ENCODE measurements around the gene BACE1-AS. TPM values are rescaled to one million over a fixed set of nuclear protein-coding genes. Genes with fewer than 3 reads are reported as not detected.
"Not testable (repeated sequence)": the region's sequence is repeated elsewhere in the genome, so short reads cannot be mapped to it uniquely, and the experiment has no call there.

Gene BACE1-AS
- total RNA-seq: 4.5 TPM
- polyA plus RNA-seq: 6.0 TPM

DNA sequence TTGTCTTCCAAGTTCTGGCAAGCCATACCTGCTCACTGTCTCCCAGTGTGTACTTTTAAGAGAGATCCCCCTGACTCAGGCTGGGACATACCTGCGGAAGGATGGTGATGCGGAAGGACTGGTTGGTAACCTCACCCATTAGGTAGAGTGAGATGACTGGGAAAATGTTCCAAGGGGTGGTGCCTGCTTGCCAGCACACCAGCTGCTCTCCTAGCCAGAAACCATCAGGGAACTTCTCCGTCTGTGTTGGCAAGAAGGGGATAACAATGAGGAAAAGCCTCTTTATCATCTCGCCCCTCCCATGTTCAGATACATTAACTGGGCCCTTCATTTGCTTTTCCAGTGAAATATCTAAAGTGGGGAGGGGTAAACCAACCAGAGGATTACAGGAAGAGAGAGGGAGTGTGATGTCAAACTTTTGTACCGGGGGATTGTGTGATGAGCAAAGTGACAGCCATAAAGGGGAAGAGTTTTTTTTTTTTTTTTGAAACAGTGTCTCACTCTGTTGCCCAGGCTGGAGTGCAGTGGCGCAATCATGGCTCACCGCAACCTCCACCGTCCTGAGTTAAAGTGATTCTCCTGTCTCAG is at the start of gene BACE1-AS:
Gene BACE1-AS (plus strand): TSS at position 538 of the 588 bp plus-strand sequence.
- H3K36me3 ChIP-seq (ENCODE audit: insufficient read depth): peaks cover 2% of the 10 kb centered on the region
- H3K27ac ChIP-seq (ENCODE audit: low read depth): no peak within 1 kb of the TSS
- no peaks in the 10 kb centered on the region for H3K4me1 ChIP-seq (ENCODE audit: insufficient read depth)
- no peak for DNase-seq (ENCODE audit: extremely low spot score)
- no peak within 1 kb of the TSS for H3K4me3 ChIP-seq (ENCODE audit: low read depth, low read length)
- WGBS: 95% methylated on average over 8 of the region's 8 CpGs

- Histone ChIP-seq H3K36me3 (ENCODE audit: insufficient read depth) (no peaks in the 10 kb centered on the region), H3K4me1 (ENCODE audit: insufficient read depth) (no peaks in the 10 kb centered on the region), H3K27ac (ENCODE audit: low read depth) (no peak overlapping the region), H3K4me3 (ENCODE audit: low read depth, low read length) (no peak overlapping the region)
- DNase-seq (ENCODE audit: extremely low spot score): no peak
- 91% methylated on average over 4 of the region's 4 CpGs for WGBS
Observed at GRCh38 chr11:117248341-117248740, 42.8 kb upstream of the BACE1-AS start.

DNA sequence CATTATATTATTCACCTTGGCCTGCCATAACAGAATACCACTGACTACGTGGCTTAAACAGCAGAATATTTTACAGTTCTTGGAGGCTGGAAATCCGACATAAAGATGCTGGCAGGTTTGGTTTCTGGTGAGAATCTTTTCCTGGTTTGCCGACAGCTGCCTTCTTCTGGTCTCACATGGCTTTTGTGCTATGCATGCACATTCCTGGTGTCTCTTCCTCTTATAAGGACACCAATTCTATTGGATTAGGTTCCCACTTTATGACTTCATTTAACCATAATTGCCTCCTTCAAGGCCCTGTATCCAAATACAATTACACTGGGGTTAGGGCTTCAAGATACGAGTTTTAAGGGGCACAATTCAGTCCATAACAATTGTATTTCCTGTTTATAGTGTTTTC is 41.6 kb upstream of the BACE1-AS start:
- Histone ChIP-seq H3K4me1 (ENCODE audit: insufficient read depth) (no peaks in the 10 kb centered on the region), H3K36me3 (ENCODE audit: insufficient read depth) (no peaks in the 10 kb centered on the region), H3K27ac (ENCODE audit: low read depth) (no peak overlapping the region), H3K4me3 (ENCODE audit: low read depth, low read length) (no peak overlapping the region)
- DNase-seq (ENCODE audit: extremely low spot score): no peak
- 86% methylated on average over 4 of the region's 4 CpGs for WGBS

- no peak for DNase-seq (ENCODE audit: extremely low spot score)
- WGBS: 86% methylated on average over 10 of the region's 10 CpGs
- no peak overlapping the region for H3K4me3 ChIP-seq (ENCODE audit: low read depth, low read length)
- no peaks in the 10 kb centered on the region for H3K4me1 ChIP-seq (ENCODE audit: insufficient read depth)
- no peak overlapping the region for H3K27ac ChIP-seq (ENCODE audit: low read depth)
- H3K36me3 ChIP-seq (ENCODE audit: insufficient read depth): no peaks in the 10 kb centered on the region
Observed at GRCh38 chr11:117251506-117251905, 39.6 kb upstream of the BACE1-AS start.

DNA sequence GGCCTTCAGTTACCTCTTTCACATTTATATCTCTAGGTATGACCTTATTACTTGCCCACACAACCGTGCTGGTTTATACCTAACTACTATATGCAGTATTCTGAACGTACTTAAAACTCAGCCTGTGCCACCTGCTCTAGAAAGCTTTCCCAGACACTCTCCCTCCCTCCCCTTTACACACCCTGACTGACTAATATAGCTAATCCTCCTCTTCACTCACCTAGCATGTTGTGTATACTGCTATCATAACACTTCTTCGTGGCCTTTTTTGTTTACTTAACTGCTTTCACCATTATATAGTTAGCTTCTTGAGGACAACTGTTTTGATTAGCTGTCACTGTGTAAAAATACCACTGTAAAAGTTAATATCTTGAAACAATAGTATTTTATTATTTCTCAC is 35.2 kb upstream of the BACE1-AS start:
- no peak for DNase-seq (ENCODE audit: extremely low spot score)
- Histone ChIP-seq H3K27ac (ENCODE audit: low read depth) (no peak overlapping the region), H3K4me1 (ENCODE audit: insufficient read depth) (no peaks in the 10 kb centered on the region), H3K36me3 (ENCODE audit: insufficient read depth) (no peaks in the 10 kb centered on the region), H3K4me3 (ENCODE audit: low read depth, low read length) (no peak overlapping the region)
- 85% methylated on average over 3 of the region's 3 CpGs for WGBS

- WGBS: 75% methylated on average over 2 of the region's 2 CpGs
- H3K27ac ChIP-seq (ENCODE audit: low read depth): no peak overlapping the region
- DNase-seq (ENCODE audit: extremely low spot score): no peak
- no peaks in the 10 kb centered on the region for H3K36me3 ChIP-seq (ENCODE audit: insufficient read depth)
- no peak overlapping the region for H3K4me3 ChIP-seq (ENCODE audit: low read depth, low read length)
- no peaks in the 10 kb centered on the region for H3K4me1 ChIP-seq (ENCODE audit: insufficient read depth)
Observed at GRCh38 chr11:117256573-117256972, 34.6 kb upstream of the BACE1-AS start.

DNA sequence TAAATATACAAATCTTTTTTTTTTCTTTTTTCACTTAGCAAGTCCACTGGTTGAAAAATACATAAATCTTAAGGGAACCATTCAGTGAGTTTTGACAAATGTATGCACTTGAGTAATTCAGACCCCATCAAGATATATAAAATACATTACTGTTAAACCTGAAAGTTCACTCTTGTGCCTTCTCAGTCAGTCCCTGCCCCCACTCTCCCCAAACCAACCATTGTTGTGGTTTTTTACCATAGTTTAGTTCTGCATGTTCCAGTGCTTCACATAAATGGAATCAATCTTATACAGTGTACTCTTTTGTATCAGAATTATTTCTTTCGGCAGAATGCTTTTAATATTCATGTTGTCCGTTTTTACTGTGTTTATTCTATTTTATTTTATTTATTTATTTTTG is 32.6 kb upstream of the BACE1-AS start:
- Histone ChIP-seq H3K4me1 (ENCODE audit: insufficient read depth) (no peaks in the 10 kb centered on the region), H3K36me3 (ENCODE audit: insufficient read depth) (no peaks in the 10 kb centered on the region), H3K27ac (ENCODE audit: low read depth) (no peak overlapping the region), H3K4me3 (ENCODE audit: low read depth, low read length) (no peak overlapping the region)
- 86% methylated on average over 2 of the region's 2 CpGs for WGBS
- DNase-seq (ENCODE audit: extremely low spot score): no peak

DNA sequence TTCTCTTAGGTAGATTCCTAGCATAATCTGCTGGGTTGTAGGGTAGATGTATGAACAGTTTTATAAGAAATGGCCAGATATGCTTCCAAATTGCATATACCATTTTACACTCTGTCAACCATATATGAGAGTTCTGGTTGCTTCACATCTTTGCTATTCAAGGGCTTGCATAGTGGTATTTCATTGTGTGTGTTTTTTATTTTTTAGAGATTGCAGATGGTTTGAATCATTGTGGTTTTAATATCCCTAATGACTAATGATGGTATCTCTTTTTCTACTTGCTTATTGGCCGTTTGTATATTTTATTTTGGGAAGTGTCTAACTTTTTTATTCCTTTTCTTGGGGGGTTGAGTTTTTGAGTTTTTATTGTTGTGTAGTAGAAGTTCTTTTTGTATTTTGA is 31.7 kb upstream of the BACE1-AS start:
- Histone ChIP-seq H3K36me3 (ENCODE audit: insufficient read depth) (no peaks in the 10 kb centered on the region), H3K27ac (ENCODE audit: low read depth) (no peak overlapping the region), H3K4me1 (ENCODE audit: insufficient read depth) (no peaks in the 10 kb centered on the region), H3K4me3 (ENCODE audit: low read depth, low read length) (no peak overlapping the region)
- no peak for DNase-seq (ENCODE audit: extremely low spot score)
- WGBS: 55% methylated on average over 1 of the region's 1 CpG

DNA sequence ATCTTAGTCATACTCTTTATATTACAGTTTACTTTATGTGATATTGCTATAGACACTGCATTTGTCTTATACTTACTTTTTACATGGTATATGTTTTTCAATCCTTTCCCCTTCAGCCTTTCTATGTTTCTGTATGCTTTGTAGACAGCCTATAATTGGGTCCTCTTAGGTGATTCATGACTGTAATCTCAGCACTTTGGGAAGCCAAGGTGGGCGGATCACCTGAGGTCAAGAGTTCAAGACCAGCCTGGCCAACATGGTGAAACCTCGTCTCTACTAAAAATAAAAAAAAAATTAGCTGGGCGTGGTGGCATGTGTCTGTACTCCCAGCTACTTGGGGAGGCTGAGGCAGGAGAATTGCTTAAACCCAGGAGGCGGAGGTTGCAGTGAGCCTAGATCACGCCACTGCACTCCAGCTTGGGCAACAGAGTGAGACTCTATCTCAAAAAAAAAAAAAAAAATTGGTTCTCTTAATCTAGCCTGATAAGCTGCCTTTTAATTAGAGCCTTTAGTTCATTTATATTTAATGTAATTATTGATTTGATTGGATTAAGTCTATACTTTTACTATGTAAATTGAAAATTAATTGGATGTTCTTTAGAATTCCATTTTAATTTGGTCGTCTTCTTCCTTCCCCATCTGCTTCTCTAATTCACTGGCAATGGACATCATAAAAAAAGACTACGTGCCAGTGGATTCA is 26.4 kb upstream of the BACE1-AS start:
- not testable (repeated sequence) for H3K4me3 ChIP-seq (ENCODE audit: low read depth, low read length); H3K36me3 ChIP-seq (ENCODE audit: insufficient read depth); H3K4me1 ChIP-seq (ENCODE audit: insufficient read depth); DNase-seq (ENCODE audit: extremely low spot score); H3K27ac ChIP-seq (ENCODE audit: low read depth)
- WGBS: 97% methylated on average over 7 of the region's 7 CpGs

GRCh38 chr11:117265745-117266144 is 25.4 kb upstream of the BACE1-AS start:
- DNase-seq (ENCODE audit: extremely low spot score): no peak
- no peaks in the 10 kb centered on the region for H3K4me1 ChIP-seq (ENCODE audit: insufficient read depth)
- no peak overlapping the region for H3K27ac ChIP-seq (ENCODE audit: low read depth)
- 81% methylated on average over 2 of the region's 2 CpGs for WGBS
- no peak overlapping the region for H3K4me3 ChIP-seq (ENCODE audit: low read depth, low read length)
- H3K36me3 ChIP-seq (ENCODE audit: insufficient read depth): no peaks in the 10 kb centered on the region

DNA sequence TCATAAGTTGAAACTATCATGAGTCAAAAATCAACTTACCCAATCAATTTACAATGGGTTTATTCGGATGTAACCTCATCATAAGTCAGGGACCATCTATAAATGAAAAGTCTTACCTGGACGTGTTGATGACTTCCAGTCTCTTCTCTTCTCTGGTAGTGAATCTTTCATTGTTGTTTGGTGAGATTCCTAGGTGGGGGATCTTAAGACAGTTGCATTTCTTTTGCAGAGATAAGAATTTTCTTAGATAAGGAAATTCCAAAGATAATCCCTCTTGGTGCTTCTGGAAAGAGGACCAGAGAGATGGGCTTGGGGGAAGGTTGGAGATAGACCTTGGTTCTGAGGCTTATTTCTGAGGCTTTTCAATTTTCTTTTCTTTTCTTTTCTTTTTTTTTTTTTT is 21.3 kb upstream of the BACE1-AS start:
- no peak for DNase-seq (ENCODE audit: extremely low spot score)
- Histone ChIP-seq H3K27ac (ENCODE audit: low read depth) (no peak overlapping the region), H3K4me3 (ENCODE audit: low read depth, low read length) (no peak overlapping the region), H3K36me3 (ENCODE audit: insufficient read depth) (no peaks in the 10 kb centered on the region), H3K4me1 (ENCODE audit: insufficient read depth) (no peaks in the 10 kb centered on the region)
- 78% methylated on average over 2 of the region's 2 CpGs for WGBS

DNA sequence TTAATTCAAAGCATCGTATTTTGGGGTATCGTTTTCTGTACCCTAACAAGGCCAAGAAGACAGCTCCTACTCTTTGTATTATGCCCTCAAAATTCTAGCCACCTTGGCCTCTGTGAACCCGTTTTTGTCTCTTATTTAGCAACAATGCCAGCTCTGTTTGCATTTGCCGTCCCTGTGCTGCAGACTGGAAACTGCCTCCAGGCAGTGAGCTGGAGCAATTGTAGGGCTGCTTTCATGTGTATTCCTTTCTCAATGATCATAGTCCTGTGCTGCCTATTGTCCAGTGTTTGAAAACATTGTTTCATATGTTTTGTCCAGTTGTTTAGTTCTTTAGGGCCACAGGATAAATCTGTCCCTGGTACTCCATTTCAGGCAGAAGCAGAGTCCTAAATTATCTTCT is 19.9 kb upstream of the BACE1-AS start:
- H3K27ac ChIP-seq (ENCODE audit: low read depth): no peak overlapping the region
- WGBS: 95% methylated on average over 4 of the region's 4 CpGs
- H3K36me3 ChIP-seq (ENCODE audit: insufficient read depth): no peaks in the 10 kb centered on the region
- DNase-seq (ENCODE audit: extremely low spot score): no peak
- no peaks in the 10 kb centered on the region for H3K4me1 ChIP-seq (ENCODE audit: insufficient read depth)
- no peak overlapping the region for H3K4me3 ChIP-seq (ENCODE audit: low read depth, low read length)

GRCh38 chr11:117272175-117272574 is 19.0 kb upstream of the BACE1-AS start:
- not testable (repeated sequence) for H3K36me3 ChIP-seq (ENCODE audit: insufficient read depth); H3K27ac ChIP-seq (ENCODE audit: low read depth); H3K4me3 ChIP-seq (ENCODE audit: low read depth, low read length); H3K4me1 ChIP-seq (ENCODE audit: insufficient read depth); DNase-seq (ENCODE audit: extremely low spot score)
- WGBS: 97% methylated on average over 5 of the region's 5 CpGs

DNA sequence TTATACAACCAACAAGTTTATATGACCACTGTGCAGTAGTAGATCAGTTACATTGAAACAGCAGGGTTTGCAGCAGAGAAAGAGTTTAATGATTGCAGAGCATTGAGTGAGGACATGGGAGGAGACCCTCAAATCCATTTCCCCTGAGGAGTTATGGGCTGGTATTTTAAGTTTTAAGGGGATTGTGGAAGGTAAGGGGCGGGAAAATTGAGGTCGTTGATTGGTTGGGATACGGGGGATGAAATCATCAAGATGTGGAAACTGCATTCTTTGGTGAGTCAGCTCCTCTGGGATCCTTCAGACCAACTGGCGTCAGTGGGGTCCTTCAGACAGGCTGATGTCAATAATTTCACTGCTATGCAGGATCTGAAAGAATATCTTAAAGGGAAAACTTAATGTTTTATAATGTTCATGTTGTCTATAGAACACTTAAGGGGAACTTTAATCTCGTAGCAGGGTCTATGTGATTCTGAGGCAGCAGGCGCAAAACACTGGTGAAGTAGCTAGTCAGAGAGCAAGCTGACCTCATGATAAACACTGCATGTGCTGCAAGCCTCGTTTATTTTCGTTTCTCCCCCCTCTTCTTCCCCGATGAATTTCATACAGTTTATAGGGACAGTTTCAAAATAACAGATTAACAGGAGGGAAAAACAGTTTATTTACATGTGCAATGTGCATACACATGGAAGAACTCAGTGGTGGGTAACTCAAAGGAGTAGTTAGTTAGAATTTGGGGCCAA is 17.4 kb upstream of the BACE1-AS start:
- Histone ChIP-seq H3K27ac (ENCODE audit: low read depth) (no peak overlapping the region), H3K4me1 (ENCODE audit: insufficient read depth) (no peaks in the 10 kb centered on the region), H3K36me3 (ENCODE audit: insufficient read depth) (no peaks in the 10 kb centered on the region), H3K4me3 (ENCODE audit: low read depth, low read length) (no peak overlapping the region)
- no peak for DNase-seq (ENCODE audit: extremely low spot score)
- 91% methylated on average over 9 of the region's 9 CpGs for WGBS
